ENCODE results near the gene JAZF1. TPM values are rescaled to one million over a fixed set of nuclear protein-coding genes. Genes with fewer than 3 reads are reported as not detected.

Gene JAZF1
- total and polyA plus RNA-seq, 2 of the 8 experiments (the other 6 are each of a cell fraction or from before 2014, with no cell fraction given), result 2.6 to 21.8 TPM

- Histone ChIP-seq H3K4me1 (replicated peaks in 1 of 4; ENCODE audit: control insufficient read depth in 3 of 4, insufficient read depth in 4 of 4, low read length in 3 of 4) (peaks cover 0 to 9% (median 0%) of the 10 kb centered on the region in 4 experiments; a peak in 3 of 7 replicates), H3K9ac (replicated peaks in 1 of 4; ENCODE audit: extremely low read depth in 1 of 4, low read depth in 3 of 4, low read length in 3 of 4) (no peak overlapping the region), H2BK120ac (replicated peaks; ENCODE audit: low read depth, low read length) (no peak overlapping the region), H2BK20ac (ENCODE audit: low read length) (no peak overlapping the region), H2AK5ac (ENCODE audit: low read depth, low read length) (no peak overlapping the region), H3K4ac (replicated peaks; ENCODE audit: insufficient read length, low read depth, low read length) (no peak overlapping the region), H3K18ac (ENCODE audit: extremely low read depth, low read length) (no peak overlapping the region), H4K5ac (ENCODE audit: insufficient read length, low read depth, low read length) (no peak overlapping the region), H2AFZ (ENCODE audit: low read length) (no peak overlapping the region), H3K4me3 (ENCODE audit: extremely low read depth in 1 of 4, insufficient read depth in 2 of 4, low read depth in 3 of 4, low read length in 4 of 4) (no peak overlapping the region), H3K56ac (replicated peaks; ENCODE audit: insufficient read length, low read depth, low read length) (no peak overlapping the region), H3K4me2 (ENCODE audit: insufficient read depth in 1 of 2, low read depth in 2 of 2, low read length in 2 of 2) (no peak overlapping the region), H4K20me1 (replicated peaks in 1 of 2; ENCODE audit: control insufficient read depth in 1 of 2, insufficient read depth in 2 of 2, low read length in 2 of 2) (no peaks in the 10 kb centered on the region), H3K27me3 (replicated peaks in 1 of 4; ENCODE audit: control insufficient read depth in 3 of 4, extremely low read depth in 1 of 4, insufficient read depth in 3 of 4, low read length in 3 of 4) (no peaks in the 10 kb centered on the region), H3K79me1 (ENCODE audit: low read depth, low read length) (peaks cover 3% of the 10 kb centered on the region; the same call in 1 of the 2 replicates), H4K91ac (replicated peaks; ENCODE audit: insufficient read length, low read length) (no peak overlapping the region), H2BK5ac (ENCODE audit: low read depth, low read length) (no peak overlapping the region), H3K23ac (ENCODE audit: insufficient read length) (no peak overlapping the region), H3K27ac (ENCODE audit: low read depth, low read length) (no peak overlapping the region), H3K36me3 (ENCODE audit: control insufficient read depth in 2 of 4, insufficient read depth in 4 of 4, low read length in 3 of 4) (no peaks in the 10 kb centered on the region), H4K8ac (ENCODE audit: extremely low read depth, insufficient read depth, low read length) (no peak overlapping the region), H3K14ac (ENCODE audit: insufficient read length) (no peak overlapping the region), H3K79me2 (ENCODE audit: control insufficient read depth in 1 of 2, insufficient read depth in 2 of 2, low read length in 2 of 2) (no peaks in the 10 kb centered on the region), H2BK12ac (ENCODE audit: low read depth, low read length) (no peak overlapping the region), H3K23me2 (ENCODE audit: low read depth, low read length) (no peaks in the 10 kb centered on the region), H3K9me3 (ENCODE audit: insufficient read depth in 2 of 2, low read depth in 1 of 2, low read length in 1 of 2) (no peaks in the 10 kb centered on the region), H2BK15ac (ENCODE audit: low read length) (no peak overlapping the region)
- 83% methylated on average over 6 of the region's 6 CpGs; no CpG with 5 or more reads in 1 of the 2 experiments for WGBS, 2 experiments (ENCODE audit: extremely low coverage in 1 of 2, insufficient coverage in 1 of 2, insufficient read length in 1 of 2, insufficient replicate concordance in 2 of 2, low coverage in 1 of 2, low lambda C conversion rate in 2 of 2, missing lambda C conversion rate in 1 of 2)
- POLR2A ChIA-PET (ENCODE audit: partially characterized antibody), result no interaction called here
- FAIRE-seq, result no peak
- CTCF ChIA-PET (ENCODE audit: partially characterized antibody), result interaction anchor here (1.4 to 6.7 kb wide), 6 partner anchors 10 to 888 kb away, joined by 3 to 48 read pairs (median 17); no protein-coding TSS in a partner anchor
- DNase-seq (ENCODE audit: low read depth in 1 of 2, low spot score in 2 of 2), result no peak
- TF ChIP-seq POU5F1 (IDR thresholded peaks at IDR 0.05; ENCODE audit: low read depth, low read length) (no peak), CTBP2 (IDR thresholded peaks at IDR 0.05; ENCODE audit: borderline replicate concordance, insufficient read depth, insufficient read length, low read length) (no peak), ASH2L (IDR thresholded peaks at IDR 0.05; ENCODE audit: low read length) (no peak)
These were observed 96.3 kb downstream of the JAZF1 start for GRCh38 chr7:28083998-28084985.

Measured in H1 (cell line).